NCI-H128 (cell line): ENCODE data around the gene IER3IP1.
"Not testable (repeated sequence)": the region's sequence is repeated elsewhere in the genome, so short reads cannot be mapped to it uniquely, and the experiment has no call there.

ENCODE experiments used
- DNase-seq: peaks from one replicate; lab custom pipeline; 2025; ENCODE audit not compliant: unreplicated experiment; lab: John Stamatoyannopoulos, UW

Gene IER3IP1

DNA sequence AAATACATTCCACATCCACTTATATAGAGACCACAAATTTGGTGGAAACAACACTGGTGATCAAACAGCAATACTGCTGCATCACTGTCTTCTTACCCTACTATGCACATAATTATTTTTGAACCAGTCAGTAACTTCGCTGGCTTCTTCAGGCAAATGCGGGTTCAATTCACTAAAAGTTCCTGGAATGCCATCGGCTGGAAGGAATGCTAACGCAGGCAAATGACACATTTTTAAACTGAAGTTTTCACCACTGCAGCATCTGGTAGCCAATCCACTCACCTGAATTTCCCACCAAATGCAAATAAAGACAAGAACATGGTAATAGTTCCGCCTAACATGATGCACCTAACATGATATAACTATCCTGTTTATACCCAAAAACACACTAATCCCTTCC, 15.9 kb downstream of the IER3IP1 start:
- DNase-seq: no peak

DNA sequence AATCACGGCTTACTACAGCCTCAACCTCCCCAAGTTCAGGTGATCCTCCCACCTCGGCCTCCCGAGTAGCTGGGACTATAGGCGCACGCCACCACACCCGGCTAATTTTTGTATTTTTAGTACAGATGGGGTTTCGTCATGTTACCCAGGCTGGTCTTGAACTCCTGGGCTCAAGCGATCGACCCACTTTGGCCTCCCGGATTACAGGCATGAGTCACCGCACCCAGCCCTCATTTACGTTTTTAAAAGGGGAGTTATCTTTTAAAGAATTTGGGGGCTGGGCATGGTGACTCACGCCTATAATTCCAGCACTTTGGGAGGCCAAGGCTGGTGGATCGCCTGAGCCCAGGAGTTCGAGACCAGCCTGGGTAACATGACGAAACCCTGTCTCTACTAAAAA, 17.8 kb downstream of the IER3IP1 start:
- DNase-seq: not testable (repeated sequence)

DNA sequence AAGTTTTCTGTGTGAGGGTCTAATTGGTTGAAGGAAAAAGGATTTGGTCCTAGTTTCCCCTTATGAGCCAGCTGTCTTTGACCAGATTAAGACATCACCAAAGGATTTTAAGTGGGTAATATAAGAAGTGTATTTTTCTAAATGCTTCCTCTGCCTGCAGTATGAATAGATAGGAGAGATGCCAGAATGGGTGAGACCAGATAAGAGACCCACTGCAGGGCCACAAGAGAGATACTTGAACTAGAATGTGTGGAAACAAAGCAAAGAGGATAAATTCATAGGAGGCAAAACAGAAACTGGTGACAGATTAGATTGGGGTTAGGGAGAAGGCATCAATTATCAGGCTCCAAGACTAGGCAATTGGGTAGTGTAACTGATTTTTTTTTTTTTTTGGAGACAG, 24.7 kb downstream of the IER3IP1 start:
- DNase-seq: no peak

DNA sequence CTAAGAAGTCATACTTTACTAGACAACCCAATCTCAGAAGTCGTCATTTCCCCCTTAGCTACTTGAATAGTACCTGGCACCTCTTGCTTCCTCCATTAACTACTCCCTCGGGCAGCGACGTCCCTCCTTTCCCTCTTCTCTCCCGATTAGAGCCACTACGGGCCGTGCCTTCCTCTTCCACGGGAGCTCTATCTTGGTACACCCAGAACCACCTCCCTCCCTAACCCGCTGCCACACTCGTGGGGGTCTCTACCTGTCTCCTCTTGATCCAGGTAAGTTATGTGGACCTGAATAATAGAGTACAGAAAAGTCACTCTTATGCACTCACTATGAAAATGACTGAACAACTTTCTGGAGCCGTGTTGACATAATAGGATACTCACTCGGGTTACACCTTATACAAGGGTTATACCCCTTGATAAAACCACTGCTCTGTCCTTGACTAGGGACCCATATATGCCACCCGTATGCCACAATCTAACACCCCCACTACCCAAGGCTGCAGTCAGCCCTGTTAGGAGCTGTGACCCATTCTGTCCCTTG, 25.3 kb downstream of the IER3IP1 start:
- DNase-seq: no peak

DNA sequence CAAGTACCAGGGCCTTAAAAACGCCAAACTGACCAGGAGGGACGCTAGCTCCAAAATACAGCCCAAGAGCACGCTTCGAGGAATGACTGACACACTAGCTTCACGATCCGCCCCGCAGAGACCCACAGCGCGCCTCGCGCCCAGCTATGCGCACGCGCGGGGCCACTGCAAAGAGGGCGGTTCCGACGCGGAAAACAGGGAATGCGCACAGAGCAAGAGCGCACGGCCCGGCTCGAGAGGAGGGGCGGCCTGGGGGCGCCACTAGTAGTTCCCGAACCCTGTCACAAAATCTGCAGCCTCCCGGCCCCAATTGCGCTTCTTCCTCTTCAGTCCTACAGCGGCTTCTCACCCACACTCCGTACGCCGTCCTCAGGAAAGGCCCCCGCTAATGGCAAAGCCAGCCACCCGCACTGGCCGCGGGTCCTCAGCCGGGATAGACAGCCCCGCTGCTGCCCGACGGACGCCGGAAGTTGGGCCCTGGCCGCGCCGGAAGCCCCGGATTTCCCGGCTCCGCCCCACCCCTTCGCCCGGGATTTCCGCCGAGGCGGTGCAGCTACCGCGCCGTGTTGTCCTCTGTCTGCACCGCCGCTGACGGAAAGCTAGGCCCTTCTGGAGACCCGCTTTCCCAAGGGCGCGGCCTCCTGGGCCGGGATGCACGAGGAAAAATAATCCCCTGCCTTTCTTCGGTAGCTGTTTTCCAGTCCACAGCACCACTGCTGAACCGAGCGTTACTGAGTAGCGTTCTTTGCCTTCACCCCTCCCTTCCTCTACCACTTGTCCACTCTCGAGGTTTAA, 25.9 kb downstream of the IER3IP1 start, which contains the start of gene HDHD2:
Gene HDHD2 (minus strand): TSS at position 472 of the 795 bp plus-strand sequence. CDS start 14,061 bp downstream, outside the sequence.
- peak; percentile 57 for DNase-seq

DNA sequence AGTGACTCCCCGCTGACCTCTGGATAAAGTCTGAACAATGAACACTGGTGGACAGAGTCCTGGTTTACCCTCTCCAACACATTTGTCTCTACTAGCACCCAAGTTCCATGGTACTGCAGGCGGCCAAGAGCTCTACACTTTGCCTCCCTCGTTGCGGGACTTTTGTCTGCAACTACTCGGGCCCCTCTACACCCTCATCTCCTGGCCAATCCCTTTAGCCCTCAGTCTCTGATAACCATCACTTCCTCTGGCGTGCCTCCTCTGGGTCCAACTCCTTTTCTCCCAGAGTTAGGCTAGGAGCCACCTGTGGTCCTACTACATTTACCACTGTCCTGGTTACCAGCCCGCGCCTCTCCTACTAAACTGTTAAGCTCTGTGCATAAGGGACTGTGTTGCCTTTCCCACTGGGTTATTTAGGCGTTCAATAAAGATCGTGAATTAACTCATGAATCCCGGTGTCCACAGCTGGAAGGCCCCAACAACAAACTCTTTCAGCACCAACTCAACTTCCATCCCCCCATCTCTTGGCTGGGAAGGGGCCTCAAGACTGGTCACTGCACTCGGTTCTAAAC, 26.6 kb downstream of the IER3IP1 start:
- no peak for DNase-seq

DNA sequence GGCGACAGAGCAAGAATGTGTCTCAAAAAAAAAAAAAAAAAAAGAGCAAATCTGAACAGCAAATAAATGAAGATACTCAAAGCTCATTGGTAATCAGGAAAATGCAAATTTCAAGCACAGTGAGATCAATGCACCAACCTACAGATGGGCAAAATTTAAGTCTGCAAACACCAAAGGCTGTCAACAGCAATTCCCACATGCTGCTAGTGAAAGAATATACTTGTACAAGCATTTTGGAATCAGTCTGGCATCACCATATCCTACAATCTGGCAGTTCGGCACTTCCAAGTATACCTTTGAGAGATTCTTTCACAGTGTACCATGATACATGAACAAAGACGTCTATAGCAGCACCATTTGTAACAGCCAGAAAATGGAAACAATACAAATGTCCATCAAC, 30.0 kb downstream of the IER3IP1 start:
- DNase-seq: no peak

DNA sequence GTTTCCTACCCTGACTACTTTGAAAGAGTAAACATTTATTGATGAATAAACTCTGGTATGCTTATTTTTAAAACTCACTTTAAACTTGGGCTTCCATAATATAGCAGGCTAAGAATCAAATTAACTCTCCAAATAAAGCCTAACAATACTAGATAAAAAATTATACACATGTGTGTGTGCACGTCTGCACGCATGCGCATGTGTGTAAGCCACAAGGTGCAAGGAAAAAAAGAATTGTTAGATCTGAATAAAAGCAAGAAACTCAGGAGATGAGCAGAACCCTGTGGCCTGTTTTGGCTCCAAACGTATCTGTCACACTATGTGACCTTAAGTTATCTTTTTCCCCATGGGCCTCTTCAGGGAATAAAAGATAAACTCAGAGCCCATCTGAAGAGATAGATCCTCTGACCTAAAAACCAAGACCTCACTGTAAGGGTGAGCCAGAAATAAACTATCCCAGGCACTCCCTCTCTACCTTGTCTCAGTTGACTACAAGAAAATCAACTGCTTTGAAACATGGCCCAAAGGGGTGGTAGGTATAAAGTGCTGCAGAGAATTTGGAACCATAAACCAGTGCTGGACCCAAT, 32.2 kb downstream of the IER3IP1 start:
- no peak for DNase-seq

DNA sequence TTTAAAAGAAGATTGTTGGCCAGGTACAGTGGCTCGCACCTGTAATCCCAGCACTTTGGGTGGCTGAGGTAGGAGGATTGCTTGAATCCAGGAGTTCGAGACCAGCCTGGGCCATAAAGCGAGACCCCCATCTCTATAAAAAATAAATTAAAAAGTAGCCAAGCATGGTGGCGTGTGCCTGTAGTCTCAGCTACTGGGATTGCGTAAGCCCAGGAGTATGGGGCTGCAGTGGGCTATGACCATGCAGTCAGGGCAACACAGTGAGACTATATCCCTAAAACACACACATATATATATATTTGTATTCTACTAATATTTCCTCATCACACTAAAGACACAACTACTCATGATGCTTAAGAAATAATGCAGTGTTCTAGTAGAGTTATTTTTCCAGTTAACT, 33.0 kb downstream of the IER3IP1 start:
- DNase-seq: no peak

DNA sequence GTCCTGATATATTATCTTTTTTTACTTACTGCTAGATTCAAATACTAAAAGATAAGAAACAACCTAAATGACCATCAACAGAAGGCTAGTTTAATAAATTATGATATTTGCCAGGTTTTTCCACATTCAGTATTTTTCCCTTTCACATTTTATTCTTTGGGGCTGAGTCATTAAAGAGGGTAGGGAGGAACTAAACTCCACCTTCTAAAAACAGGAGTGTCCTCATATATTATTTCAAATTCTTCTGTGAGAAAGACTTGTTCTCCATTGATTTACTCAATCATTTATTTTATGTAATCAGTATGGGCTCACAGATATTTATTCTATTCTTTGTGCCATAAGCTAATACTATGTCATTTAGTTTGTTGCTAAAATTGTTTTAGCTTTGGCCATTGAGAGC, 34.9 kb downstream of the IER3IP1 start:
- no peak for DNase-seq

DNA sequence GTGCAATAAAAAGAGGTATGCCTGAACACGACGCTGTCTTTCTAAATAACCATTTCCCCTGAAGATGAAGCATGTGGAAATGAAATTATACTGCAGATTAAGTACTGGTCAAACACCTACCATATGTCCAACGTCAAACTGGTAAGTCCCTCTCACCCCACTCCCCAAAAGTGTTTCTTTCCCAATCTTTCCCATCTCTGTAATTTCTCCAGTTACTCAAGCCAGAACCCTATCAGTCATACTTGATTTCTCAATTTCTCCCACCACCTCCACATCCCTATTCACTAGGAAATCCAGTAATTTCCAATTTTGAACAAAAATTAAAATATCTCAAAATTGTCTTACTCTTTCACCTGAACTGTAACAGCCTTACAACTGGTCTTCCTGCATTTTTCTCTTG, 55.0 kb downstream of the IER3IP1 start:
- DNase-seq: no peak

DNA sequence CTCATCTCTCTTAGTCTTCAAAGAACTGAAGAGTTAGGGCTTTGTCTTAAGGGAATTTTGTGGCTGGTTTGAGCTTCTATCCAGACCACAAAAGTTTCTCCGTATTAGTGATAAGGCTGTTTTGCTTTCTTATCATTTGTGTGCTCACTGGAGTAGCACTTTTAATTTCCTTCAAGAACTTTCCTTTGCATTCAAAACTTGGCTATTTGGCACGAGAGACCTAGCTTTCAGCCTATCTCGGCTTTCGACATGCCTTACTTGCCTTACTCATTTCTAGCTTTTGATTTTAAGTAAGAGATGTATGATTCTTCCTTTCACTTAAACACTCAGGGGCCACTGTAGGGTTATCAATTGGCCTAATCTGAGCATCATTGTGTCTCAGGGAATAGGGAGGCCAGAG, 55.7 kb downstream of the IER3IP1 start:
- no peak for DNase-seq

DNA sequence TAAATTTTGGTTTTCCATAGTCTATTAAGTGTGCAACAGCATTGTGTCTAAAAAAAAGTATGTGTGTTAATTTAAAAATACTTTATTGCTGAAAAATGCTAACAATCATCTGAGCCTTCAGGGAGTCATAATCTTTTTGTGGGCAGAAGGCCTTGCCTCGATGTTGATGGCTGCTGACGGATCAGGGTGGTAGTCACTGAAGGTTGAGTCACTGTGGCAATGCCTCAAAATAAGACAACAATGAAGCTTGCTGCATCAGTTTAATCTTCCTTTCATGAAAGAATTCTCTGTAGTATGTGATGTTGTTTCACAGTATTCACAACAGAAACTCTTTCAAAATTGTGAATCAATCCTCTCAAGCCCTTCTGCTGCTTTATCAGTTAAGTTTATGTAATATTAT, 57.2 kb downstream of the IER3IP1 start:
- DNase-seq: no peak

DNA sequence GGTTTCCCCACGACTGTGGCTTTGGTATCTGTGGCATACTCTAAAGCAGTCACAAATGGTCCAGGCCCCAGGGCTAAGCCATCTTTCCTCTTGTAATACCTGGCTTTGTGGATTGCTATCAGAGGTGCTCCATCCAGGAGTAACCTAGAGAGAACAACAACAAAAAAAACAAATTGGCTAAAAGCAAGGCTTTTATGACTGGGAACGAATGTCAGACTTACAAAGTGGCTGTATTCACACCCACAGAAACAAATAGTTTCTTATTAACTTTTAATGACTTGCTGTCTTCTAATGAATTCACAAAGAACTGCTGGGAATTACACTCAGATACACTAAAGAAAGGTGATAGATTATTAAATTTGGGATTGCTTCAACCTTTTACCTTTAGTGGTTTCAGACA, 61.0 kb downstream of the IER3IP1 start:
- DNase-seq: no peak

DNA sequence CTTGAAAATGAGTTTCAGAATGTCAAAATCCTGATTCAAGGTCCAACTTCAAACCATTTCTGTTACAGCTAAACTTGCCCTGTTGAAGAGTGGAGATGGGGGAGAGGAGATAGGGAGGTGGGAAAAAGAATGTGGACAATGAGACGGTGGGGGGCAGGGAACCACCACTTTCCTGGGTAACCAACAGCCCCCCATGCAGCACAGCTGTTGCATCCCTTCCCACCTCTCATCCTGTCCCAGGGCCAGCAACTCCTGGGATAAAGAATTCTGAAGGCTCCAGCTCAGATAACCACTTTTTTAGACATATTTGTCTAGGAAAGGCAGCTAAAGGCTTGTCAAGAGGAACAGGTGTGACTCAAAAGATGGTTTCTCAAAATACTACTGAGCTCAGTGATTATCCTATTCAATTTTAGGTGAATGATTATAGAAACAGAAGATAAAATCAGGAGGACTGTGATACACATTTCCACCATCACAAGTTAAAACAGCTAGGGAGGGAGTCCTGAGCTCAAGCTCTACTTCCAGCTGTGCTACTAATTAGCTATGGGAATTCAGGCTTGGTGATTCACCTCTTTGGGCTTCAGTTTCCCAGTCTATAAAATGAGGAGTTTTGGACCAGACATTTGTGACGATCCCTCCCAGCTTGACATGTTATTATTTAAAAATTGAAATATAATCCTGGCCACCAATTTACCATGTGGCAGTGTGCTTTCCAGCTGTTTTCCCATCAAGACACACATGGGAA, 62.2 kb downstream of the IER3IP1 start:
- no peak for DNase-seq

DNA sequence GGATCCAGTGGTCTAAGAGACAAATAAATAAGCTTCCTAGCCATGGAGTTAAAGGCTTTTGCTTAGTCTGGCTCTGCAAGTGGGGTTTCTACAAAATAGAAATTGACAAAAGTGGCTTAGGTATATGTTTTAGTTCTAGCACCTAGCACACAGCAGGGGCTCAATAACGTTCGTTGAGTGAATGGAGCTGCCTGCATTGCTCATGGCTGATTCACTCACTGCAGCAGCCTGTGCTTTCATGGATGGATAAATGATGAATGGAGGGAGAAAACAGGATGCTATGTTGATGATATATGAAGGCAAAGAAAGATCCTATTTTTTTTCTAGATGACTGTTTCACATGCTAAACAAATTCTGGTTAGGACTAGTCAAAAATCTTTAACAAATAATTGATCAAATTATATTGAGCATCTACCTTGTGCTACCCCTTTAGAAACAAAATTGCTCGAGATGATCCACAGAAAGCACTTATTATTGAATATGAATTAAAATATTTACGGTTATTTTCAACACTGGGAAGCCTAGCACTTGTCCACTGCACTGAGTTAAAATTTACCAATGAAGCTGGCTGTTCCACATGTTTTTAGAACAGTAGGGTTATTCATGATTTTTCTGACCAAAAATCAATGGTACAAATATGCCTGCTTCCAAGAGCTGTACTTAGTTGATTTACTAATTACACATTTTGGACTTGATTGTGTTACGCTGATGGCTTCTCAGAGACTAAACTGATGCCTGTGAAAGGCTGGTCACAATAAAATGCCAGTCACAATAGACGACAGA, 65.5 kb downstream of the IER3IP1 start:
- DNase-seq: no peak

DNA sequence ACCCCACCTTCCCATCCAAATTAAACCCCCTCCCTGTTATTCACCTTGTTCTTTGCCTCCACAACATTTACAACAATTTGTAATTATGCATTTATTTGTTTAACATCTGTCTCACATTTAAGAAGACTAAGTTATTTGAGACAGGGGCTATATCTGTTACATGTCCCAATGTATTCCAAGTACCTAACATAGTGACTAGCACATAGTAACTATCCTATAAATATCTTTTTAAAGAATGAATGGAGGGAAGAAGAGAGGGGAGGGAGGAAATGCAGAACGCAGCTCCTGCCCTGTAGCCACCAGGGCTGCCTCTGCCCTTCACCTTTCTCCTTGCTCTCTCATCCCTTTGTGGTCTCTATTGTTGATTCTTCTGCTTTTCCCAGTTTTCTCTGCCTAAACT, 66.4 kb downstream of the IER3IP1 start:
- no peak for DNase-seq

DNA sequence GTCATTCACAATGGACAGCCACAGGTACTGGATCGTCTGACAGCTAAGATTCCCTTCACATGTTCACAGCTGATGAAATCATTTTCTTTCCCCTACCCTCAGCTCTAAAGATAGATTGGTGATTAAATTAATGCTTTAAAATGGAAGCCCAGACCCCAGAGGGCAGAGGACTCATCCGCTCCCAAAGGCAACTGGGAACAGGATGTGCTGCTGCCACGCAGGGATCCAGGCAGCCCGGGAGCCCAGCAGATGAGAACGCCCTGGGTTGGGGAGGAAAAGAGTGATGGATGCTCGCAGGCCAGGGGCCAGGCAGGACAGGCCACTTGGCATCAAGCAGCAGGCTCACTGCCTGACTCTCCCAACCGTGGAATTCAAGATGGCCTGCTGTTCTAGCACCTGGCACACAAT, 67.2 kb downstream of the IER3IP1 start:
- DNase-seq: no peak

DNA sequence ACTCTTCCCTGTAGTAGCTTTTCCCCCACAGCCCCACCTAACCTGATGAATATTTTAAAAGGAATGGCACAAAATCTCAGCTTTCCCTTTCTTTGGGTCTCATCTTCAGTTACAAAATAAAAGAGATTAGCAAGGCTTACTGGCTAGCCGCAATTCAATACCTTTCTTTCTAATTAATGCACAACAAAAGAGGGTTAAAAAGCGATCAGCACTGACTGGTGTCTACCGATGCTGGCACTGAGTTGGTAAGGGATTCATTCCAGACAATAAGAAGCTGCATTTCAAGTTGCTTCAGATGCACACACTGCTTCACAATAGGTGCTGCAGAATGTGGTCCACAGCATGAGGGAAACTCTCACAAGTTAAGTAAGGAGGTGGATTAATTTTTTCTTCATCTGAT, 67.8 kb downstream of the IER3IP1 start:
- DNase-seq: no peak
